ENCODE data around the gene NRIP1. TPM values are rescaled to one million over a fixed set of nuclear protein-coding genes. Genes with fewer than 3 reads are reported as not detected.

The NRIP1 gene
- total and polyA plus RNA-seq, 9 of the 15 experiments (the other 6 are each of a cell fraction or from before 2014, with no cell fraction given) = 4.3 to 42.8 (median 19.6) TPM

DNA sequence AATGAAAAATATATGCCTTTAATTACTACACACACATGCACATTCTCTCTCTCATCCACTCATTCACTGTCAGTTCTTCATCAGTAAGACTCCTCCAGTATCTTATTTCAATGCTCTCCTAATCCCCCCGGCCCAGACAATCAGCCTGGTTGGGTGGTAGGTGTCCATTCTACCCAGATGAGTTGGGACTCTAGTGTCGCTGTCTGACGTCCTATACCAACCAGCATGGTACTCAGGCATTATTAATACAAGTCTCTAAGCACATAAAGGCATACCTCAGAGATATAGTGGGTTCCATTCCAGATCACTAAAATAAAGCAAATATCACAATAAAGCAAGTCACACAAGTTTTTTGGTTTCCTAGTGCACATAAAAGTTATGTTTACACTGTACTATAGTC is 19.8 kb downstream of the NRIP1 start (continued):
- TF ChIP-seq ZNF696 (CRISPR knock-in tag; conservative IDR thresholded peaks at IDR 0.05) = no peak
- no peak for TF ChIP-seq MAFG (tag; conservative IDR thresholded peaks at IDR 0.05)
- TF ChIP-seq MTF1 (CRISPR knock-in tag; IDR thresholded peaks at IDR 0.05; ENCODE audit: borderline replicate concordance) = no peak
- no peak for TF ChIP-seq RBM14 (IDR thresholded peaks at IDR 0.05; ENCODE audit: borderline replicate concordance, insufficient read depth, low read depth, low read length)
- no peak for TF ChIP-seq PATZ1 (CRISPR knock-in tag; IDR thresholded peaks at IDR 0.05; ENCODE audit: borderline replicate concordance)

GRCh38 chr21:15042531-15042930 is 22.3 kb downstream of the NRIP1 start:
- in situ Hi-C loops (cut with MboI) (loop anchor here (25.0 kb wide), 1 partner anchor 1705 kb away; no protein-coding TSS in a partner anchor), intact Hi-C loops (cut with micrococcal nuclease) (no loop called here)
- H3K36me3 ChIP-seq (ENCODE audit: control insufficient read depth, insufficient read depth, low read length) = peaks cover 40% of the 10 kb centered on the region
- H3K27ac ChIP-seq (ENCODE audit: extremely low read depth, low read depth, low read length) = no peak overlapping the region
- peaks cover 95% of the 10 kb centered on the region for H3K79me2 ChIP-seq (ENCODE audit: control insufficient read depth, insufficient read depth, low read length)
- no peak for ATAC-seq
- FAIRE-seq = no peak
- no peak for DNase-seq (ENCODE audit: extremely low read depth in 1 of 4, low spot score in 3 of 4)
- H3K4me1 ChIP-seq (replicated peaks in 1 of 2; ENCODE audit: control insufficient read depth in 2 of 2, insufficient read depth in 2 of 2, low read length in 2 of 2) = no peaks in the 10 kb centered on the region; a peak in 2 of 5 replicates
- H3K9me1 ChIP-seq (ENCODE audit: control insufficient read depth, insufficient read depth, low read length) = no peaks in the 10 kb centered on the region
- no peaks in the 10 kb centered on the region for H4K20me1 ChIP-seq (replicated peaks; ENCODE audit: control insufficient read depth, insufficient read depth, low read length)
- POLR2A ChIA-PET = interaction anchor here (1.7 kb wide), 1 partner anchor 29 kb away, joined by 4 read pairs; no protein-coding TSS in a partner anchor
- no peak overlapping the region for H3K4me3 ChIP-seq
- no TSS peak for BruUV-seq (replicated peaks)
- no peak overlapping the region for H3K4me2 ChIP-seq (ENCODE audit: insufficient read depth, low read length)
- CTCF ChIA-PET (ENCODE audit: low intra/inter-chr PET ratio) = no interaction called here
- no peaks in the 10 kb centered on the region for H3K9me3 ChIP-seq (replicated peaks; ENCODE audit: control insufficient read depth, insufficient read depth, low read depth, low read length)
- no peak overlapping the region for H2AFZ ChIP-seq (ENCODE audit: low read depth, low read length)
- H3K9ac ChIP-seq (ENCODE audit: insufficient read depth in 1 of 2, low read depth in 2 of 2, low read length in 2 of 2) = no peak overlapping the region
- no peaks in the 10 kb centered on the region for H3K27me3 ChIP-seq (ENCODE audit: control insufficient read depth in 2 of 2, insufficient read depth in 2 of 2, low read length in 2 of 2)
- TF ChIP-seq ZNF586 (CRISPR knock-in tag; conservative IDR thresholded peaks at IDR 0.05) (no peak), MEIS2 (IDR thresholded peaks at IDR 0.05; ENCODE audit: partially characterized antibody) (no peak), RNF219 (CRISPR knock-in tag; IDR thresholded peaks at IDR 0.05) (no peak), PPARD (CRISPR knock-in tag; IDR thresholded peaks at IDR 0.05) (no peak), MTA3 (IDR thresholded peaks at IDR 0.05; ENCODE audit: borderline replicate concordance) (no peak), ZNF766 (CRISPR knock-in tag; conservative IDR thresholded peaks at IDR 0.05) (peak; percentile 80; the same call in 1 of the 2 replicates), TCF7L2 (IDR thresholded peaks at IDR 0.05; ENCODE audit: low read depth, low read length) (no peak)
- TF ChIP-seq, protein P1, sequence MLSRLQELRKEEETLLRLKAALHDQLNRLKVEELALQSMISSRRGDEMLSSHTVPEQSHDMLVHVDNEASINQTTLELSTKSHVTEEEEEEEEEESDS (CRISPR knock-in tag; IDR thresholded peaks at IDR 0.05) = no peak
- TF ChIP-seq, protein P2, sequence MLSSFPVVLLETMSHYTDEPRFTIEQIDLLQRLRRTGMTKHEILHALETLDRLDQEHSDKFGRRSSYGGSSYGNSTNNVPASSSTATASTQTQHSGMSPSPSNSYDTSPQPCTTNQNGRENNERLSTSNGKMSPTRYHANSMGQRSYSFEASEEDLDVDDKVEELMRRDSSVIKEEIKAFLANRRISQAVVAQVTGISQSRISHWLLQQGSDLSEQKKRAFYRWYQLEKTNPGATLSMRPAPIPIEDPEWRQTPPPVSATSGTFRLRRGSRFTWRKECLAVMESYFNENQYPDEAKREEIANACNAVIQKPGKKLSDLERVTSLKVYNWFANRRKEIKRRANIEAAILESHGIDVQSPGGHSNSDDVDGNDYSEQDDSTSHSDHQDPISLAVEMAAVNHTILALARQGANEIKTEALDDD (IDR thresholded peaks at IDR 0.05) = no peak
- TF ChIP-seq, protein P3, sequence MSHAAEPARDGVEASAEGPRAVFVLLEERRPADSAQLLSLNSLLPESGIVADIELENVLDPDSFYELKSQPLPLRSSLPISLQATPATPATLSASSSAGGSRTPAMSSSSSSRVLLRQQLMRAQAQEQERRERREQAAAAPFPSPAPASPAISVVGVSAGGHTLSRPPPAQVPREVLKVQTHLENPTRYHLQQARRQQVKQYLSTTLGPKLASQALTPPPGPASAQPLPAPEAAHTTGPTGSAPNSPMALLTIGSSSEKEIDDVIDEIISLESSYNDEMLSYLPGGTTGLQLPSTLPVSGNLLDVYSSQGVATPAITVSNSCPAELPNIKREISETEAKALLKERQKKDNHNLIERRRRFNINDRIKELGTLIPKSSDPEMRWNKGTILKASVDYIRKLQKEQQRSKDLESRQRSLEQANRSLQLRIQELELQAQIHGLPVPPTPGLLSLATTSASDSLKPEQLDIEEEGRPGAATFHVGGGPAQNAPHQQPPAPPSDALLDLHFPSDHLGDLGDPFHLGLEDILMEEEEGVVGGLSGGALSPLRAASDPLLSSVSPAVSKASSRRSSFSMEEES (CRISPR knock-in tag; IDR thresholded peaks at IDR 0.05) = no peak

All from K562 (cell line).